SK-N-SH treated with all-trans-retinoic acid at 6 μM for 48 hours (cell line): ENCODE data around the gene SIPA1.

Source experiments
- ATAC-seq: fragments of 200-7000 bp; cut with Tn5 transposase; 3 replicates; pipeline ENCODE4 v1.9.1; 2020; ENCODE audit warnings: mild to moderate bottlenecking, moderate library complexity
- ARNTL ChIP-seq: fragments of 450-650 bp; formaldehyde crosslinking; IDR thresholded peaks from 2 replicates; pipeline ENCODE4 v1.5.0; 2020; ENCODE audit warnings: low read depth, mild to moderate bottlenecking, moderate library complexity, borderline replicate concordance
- BACH2 ChIP-seq: fragments of 250-450 bp; sonication (Bioruptor Pico); IDR thresholded peaks from 2 replicates; pipeline ENCODE4 v1.9.0; 2021; ENCODE audit warnings: mild to moderate bottlenecking, borderline replicate concordance
- CSDC2 ChIP-seq: fragments of 250-450 bp; sonication (Bioruptor Pico); IDR thresholded peaks from 2 replicates; pipeline ENCODE4 v1.5.0; 2020; ENCODE audit warnings: mild to moderate bottlenecking, moderate library complexity
- ESRRG ChIP-seq: fragments of 250-450 bp; sonication (Bioruptor Pico); IDR thresholded peaks from 2 replicates; pipeline ENCODE4 v1.6.1; 2021; ENCODE audit warnings: mild to moderate bottlenecking
- GLIS3 ChIP-seq: fragments of 250-450 bp; sonication (Bioruptor Pico); IDR thresholded peaks from 2 replicates; pipeline ENCODE4 v1.5.0; 2020; ENCODE audit warnings: mild to moderate bottlenecking, moderate library complexity
- ISL1 ChIP-seq: fragments of 250-450 bp; sonication (Bioruptor Pico); IDR thresholded peaks from 2 replicates; pipeline ENCODE4 v2.1.2; 2022; ENCODE audit warnings: mild to moderate bottlenecking, moderate library complexity
- OSR1 ChIP-seq: fragments of 250-450 bp; sonication (Bioruptor Pico); IDR thresholded peaks from 2 replicates; pipeline ENCODE4 v1.8.0; 2022; ENCODE audit warnings: moderate library complexity, mild to moderate bottlenecking, inconsistent platforms
- SNAI2 ChIP-seq: fragments of 250-450 bp; sonication (Bioruptor Pico); IDR thresholded peaks from 2 replicates; pipeline ENCODE4 v1.5.0; 2020; ENCODE audit warnings: mild to moderate bottlenecking, moderate library complexity
- TCF4 ChIP-seq: fragments of 250-450 bp; sonication (Bioruptor Pico); IDR thresholded peaks from 2 replicates; pipeline ENCODE4 v1.8.0; 2021; ENCODE audit warnings: mild to moderate bottlenecking, moderate library complexity, borderline replicate concordance
- TOX ChIP-seq: fragments of 250-450 bp; sonication (Bioruptor Pico); IDR thresholded peaks from 2 replicates; pipeline ENCODE4 v1.8.0; 2021; ENCODE audit warnings: mild to moderate bottlenecking, moderate library complexity, borderline replicate concordance
- ZC3H10 ChIP-seq: fragments of 250-450 bp; sonication (Bioruptor Pico); IDR thresholded peaks from 2 replicates; pipeline ENCODE4 v1.5.1; 2021; ENCODE audit warnings: mild to moderate bottlenecking, moderate library complexity
- ZFP30 ChIP-seq: fragments of 450-650 bp; formaldehyde crosslinking; IDR thresholded peaks from 2 replicates; pipeline ENCODE4 v1.5.0; 2022; ENCODE audit warnings: mild to moderate bottlenecking, moderate library complexity
- ZNF565 ChIP-seq: fragments of 450-650 bp; formaldehyde crosslinking; conservative IDR thresholded peaks from 2 replicates; pipeline ENCODE4 v1.5.0; 2020; ENCODE audit warnings: low read depth, mild to moderate bottlenecking, moderate library complexity
- ZNF70 ChIP-seq: fragments of 450-650 bp; formaldehyde crosslinking; IDR thresholded peaks from 2 replicates; pipeline ENCODE4 v1.5.0; 2020; ENCODE audit warnings: mild to moderate bottlenecking, moderate library complexity
- ZNF8 ChIP-seq: fragments of 450-650 bp; formaldehyde crosslinking; IDR thresholded peaks from 2 replicates; pipeline ENCODE4 v1.5.0; 2020; ENCODE audit warnings: mild to moderate bottlenecking, moderate library complexity
- TF ChIP-seq, protein P1 (sequence below): fragments of 250-450 bp; sonication (Bioruptor Pico); IDR thresholded peaks from 2 replicates; pipeline ENCODE4 v1.8.0; 2020; ENCODE audit warnings: mild to moderate bottlenecking, moderate library complexity, borderline replicate concordance
- TF ChIP-seq, protein P2 (sequence below): fragments of 250-450 bp; sonication (Bioruptor Pico); IDR thresholded peaks from 2 replicates; pipeline ENCODE4 v1.5.0; 2020; ENCODE audit warnings: mild to moderate bottlenecking, moderate library complexity
- TF ChIP-seq, protein P3 (sequence below): fragments of 250-450 bp; sonication (Bioruptor Pico); IDR thresholded peaks from 2 replicates; pipeline ENCODE4 v1.8.0; 2021; ENCODE audit warnings: low read depth, mild to moderate bottlenecking, moderate library complexity, borderline replicate concordance
- TF ChIP-seq, protein P4 (sequence below): fragments of 250-450 bp; sonication (Bioruptor Pico); IDR thresholded peaks from 2 replicates; pipeline ENCODE4 v1.5.1; 2020; ENCODE audit warnings: low read depth, mild to moderate bottlenecking, moderate library complexity
- TF ChIP-seq, protein P5 (sequence below): fragments of 250-450 bp; sonication (Bioruptor Pico); IDR thresholded peaks from 2 replicates; pipeline ENCODE4 v1.5.1; 2021; ENCODE audit warnings: mild to moderate bottlenecking, moderate library complexity

The SIPA1 gene

DNA sequence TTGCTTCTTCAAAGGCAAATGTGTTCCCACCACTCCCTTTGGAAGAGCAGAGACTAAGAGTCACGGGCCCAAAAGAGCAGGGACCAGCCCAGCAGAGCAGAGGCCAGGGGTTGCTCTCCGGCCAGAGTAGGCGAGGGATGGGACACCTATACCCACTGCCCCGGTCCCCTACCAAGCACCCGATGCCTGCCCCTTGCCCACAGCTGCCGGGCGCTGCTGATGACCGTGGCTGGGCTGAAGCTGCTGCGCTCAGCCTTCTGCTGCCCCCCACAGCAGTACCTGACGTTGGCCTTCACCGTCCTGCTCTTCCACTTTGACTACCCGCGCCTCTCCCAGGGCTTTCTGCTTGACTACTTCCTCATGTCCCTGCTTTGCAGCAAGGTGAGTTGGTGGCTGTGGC, 10.7 kb upstream of the SIPA1 start:
- ATAC-seq = no peak
- TF ChIP-seq OSR1 (CRISPR knock-in tag) (no peak), ISL1 (CRISPR knock-in tag) (no peak), CSDC2 (CRISPR knock-in tag) (no peak), GLIS3 (CRISPR knock-in tag) (no peak), SNAI2 (CRISPR knock-in tag) (no peak), ZFP30 (CRISPR knock-in tag) (no peak), ZNF70 (CRISPR knock-in tag) (no peak), ARNTL (CRISPR knock-in tag) (no peak), ZC3H10 (CRISPR knock-in tag) (no peak), ZNF8 (CRISPR knock-in tag) (no peak), ZNF565 (no peak), TOX (CRISPR knock-in tag) (no peak), ESRRG (no peak)
- TF ChIP-seq, protein P1, sequence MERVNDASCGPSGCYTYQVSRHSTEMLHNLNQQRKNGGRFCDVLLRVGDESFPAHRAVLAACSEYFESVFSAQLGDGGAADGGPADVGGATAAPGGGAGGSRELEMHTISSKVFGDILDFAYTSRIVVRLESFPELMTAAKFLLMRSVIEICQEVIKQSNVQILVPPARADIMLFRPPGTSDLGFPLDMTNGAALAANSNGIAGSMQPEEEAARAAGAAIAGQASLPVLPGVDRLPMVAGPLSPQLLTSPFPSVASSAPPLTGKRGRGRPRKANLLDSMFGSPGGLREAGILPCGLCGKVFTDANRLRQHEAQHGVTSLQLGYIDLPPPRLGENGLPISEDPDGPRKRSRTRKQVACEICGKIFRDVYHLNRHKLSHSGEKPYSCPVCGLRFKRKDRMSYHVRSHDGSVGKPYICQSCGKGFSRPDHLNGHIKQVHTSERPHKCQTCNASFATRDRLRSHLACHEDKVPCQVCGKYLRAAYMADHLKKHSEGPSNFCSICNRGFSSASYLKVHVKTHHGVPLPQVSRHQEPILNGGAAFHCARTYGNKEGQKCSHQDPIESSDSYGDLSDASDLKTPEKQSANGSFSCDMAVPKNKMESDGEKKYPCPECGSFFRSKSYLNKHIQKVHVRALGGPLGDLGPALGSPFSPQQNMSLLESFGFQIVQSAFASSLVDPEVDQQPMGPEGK (CRISPR knock-in tag) = no peak
- TF ChIP-seq, protein P2, sequence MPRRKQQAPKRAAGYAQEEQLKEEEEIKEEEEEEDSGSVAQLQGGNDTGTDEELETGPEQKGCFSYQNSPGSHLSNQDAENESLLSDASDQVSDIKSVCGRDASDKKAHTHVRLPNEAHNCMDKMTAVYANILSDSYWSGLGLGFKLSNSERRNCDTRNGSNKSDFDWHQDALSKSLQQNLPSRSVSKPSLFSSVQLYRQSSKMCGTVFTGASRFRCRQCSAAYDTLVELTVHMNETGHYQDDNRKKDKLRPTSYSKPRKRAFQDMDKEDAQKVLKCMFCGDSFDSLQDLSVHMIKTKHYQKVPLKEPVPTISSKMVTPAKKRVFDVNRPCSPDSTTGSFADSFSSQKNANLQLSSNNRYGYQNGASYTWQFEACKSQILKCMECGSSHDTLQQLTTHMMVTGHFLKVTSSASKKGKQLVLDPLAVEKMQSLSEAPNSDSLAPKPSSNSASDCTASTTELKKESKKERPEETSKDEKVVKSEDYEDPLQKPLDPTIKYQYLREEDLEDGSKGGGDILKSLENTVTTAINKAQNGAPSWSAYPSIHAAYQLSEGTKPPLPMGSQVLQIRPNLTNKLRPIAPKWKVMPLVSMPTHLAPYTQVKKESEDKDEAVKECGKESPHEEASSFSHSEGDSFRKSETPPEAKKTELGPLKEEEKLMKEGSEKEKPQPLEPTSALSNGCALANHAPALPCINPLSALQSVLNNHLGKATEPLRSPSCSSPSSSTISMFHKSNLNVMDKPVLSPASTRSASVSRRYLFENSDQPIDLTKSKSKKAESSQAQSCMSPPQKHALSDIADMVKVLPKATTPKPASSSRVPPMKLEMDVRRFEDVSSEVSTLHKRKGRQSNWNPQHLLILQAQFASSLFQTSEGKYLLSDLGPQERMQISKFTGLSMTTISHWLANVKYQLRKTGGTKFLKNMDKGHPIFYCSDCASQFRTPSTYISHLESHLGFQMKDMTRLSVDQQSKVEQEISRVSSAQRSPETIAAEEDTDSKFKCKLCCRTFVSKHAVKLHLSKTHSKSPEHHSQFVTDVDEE = no peak
- TF ChIP-seq, protein P3, sequence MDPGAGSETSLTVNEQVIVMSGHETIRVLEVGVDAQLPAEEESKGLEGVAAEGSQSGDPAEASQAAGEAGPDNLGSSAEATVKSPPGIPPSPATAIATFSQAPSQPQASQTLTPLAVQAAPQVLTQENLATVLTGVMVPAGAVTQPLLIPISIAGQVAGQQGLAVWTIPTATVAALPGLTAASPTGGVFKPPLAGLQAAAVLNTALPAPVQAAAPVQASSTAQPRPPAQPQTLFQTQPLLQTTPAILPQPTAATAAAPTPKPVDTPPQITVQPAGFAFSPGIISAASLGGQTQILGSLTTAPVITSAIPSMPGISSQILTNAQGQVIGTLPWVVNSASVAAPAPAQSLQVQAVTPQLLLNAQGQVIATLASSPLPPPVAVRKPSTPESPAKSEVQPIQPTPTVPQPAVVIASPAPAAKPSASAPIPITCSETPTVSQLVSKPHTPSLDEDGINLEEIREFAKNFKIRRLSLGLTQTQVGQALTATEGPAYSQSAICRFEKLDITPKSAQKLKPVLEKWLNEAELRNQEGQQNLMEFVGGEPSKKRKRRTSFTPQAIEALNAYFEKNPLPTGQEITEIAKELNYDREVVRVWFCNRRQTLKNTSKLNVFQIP (CRISPR knock-in tag) = no peak
- TF ChIP-seq, protein P4, sequence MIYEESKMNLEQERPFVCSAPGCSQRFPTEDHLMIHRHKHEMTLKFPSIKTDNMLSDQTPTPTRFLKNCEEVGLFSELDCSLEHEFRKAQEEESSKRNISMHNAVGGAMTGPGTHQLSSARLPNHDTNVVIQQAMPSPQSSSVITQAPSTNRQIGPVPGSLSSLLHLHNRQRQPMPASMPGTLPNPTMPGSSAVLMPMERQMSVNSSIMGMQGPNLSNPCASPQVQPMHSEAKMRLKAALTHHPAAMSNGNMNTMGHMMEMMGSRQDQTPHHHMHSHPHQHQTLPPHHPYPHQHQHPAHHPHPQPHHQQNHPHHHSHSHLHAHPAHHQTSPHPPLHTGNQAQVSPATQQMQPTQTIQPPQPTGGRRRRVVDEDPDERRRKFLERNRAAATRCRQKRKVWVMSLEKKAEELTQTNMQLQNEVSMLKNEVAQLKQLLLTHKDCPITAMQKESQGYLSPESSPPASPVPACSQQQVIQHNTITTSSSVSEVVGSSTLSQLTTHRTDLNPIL (CRISPR knock-in tag) = no peak
- TF ChIP-seq, protein P5, sequence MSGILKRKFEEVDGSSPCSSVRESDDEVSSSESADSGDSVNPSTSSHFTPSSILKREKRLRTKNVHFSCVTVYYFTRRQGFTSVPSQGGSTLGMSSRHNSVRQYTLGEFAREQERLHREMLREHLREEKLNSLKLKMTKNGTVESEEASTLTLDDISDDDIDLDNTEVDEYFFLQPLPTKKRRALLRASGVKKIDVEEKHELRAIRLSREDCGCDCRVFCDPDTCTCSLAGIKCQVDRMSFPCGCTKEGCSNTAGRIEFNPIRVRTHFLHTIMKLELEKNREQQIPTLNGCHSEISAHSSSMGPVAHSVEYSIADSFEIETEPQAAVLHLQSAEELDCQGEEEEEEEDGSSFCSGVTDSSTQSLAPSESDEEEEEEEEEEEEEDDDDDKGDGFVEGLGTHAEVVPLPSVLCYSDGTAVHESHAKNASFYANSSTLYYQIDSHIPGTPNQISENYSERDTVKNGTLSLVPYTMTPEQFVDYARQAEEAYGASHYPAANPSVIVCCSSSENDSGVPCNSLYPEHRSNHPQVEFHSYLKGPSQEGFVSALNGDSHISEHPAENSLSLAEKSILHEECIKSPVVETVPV = no peak
- TF ChIP-seq, all 23 proteins: peak for 0

DNA sequence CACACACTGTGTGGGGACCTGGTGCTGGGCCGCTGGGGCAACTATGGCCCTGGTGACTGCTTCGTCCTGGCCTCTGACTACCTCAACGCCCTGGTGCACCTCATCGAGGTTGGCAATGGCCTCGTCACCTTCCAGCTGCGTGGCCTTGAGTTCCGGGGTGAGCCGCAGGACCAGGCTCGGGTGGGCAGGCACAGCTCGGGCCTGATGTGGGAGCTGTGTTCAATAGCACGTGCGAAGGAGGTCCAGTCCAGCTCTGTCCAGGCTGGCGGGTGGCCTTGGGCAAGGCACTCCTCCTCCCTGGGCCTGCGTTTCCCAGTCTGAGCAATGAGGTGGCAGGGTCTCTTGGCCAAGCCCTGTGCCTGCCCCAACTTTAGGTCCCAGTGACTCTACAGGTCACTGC, 8.3 kb upstream of the SIPA1 start:
- no peak for ATAC-seq
- TF ChIP-seq BACH2 (CRISPR knock-in tag) (no peak), ARNTL (CRISPR knock-in tag) (no peak), TOX (CRISPR knock-in tag) (no peak), GLIS3 (CRISPR knock-in tag) (no peak), ZNF8 (CRISPR knock-in tag) (no peak), TCF4 (CRISPR knock-in tag) (no peak), ZFP30 (CRISPR knock-in tag) (no peak)
- TF ChIP-seq, protein P5 = no peak
- TF ChIP-seq, protein P3 (CRISPR knock-in tag) = no peak
- TF ChIP-seq, protein P1 (CRISPR knock-in tag) = no peak
